Measurements from ENCODE around the gene SEMA4C. TPM values are rescaled to one million over a fixed set of nuclear protein-coding genes. Genes with fewer than 3 reads are reported as not detected.
A peak's percentile ranks its signal among the peaks of the same experiment; 100 is the strongest.

The SEMA4C gene
- total and polyA plus RNA-seq, 12 donors: 14.1 to 43.8 (median 24.1) TPM

GRCh38 chr2:96842600-96842999 lies 27.3 kb downstream of the SEMA4C start:
- WGBS, 2 donors: 43 to 66% methylated on average over 7 of the region's 7 CpGs
- H3K4me3 ChIP-seq: peak overlapping the region in 5 of 10 donors; percentile 9 to 25 (median 22)

GRCh38 chr2:96841701-96842495 lies 28.0 kb downstream of the SEMA4C start:
- no peak for TF ChIP-seq CTCF (IDR thresholded peaks at IDR 0.05)

More at GRCh38 chr2:96842600-96842999, 27.3 kb downstream of the SEMA4C start:
- H3K4me1 ChIP-seq: peaks cover 0 to 53% (median 14%) of the 10 kb centered on the region in 9 donors
- intact Hi-C loops (cut with DNase I): no loop called here
- peaks cover 0 to 51% (median 13%) of the 10 kb centered on the region in 9 donors for H3K36me3 ChIP-seq
- H3K27me3 ChIP-seq: no peaks in the 10 kb centered on the region
- H3K27ac ChIP-seq: peak overlapping the region in 7 of 10 donors; percentile 39 to 83 (median 71)
- peak; percentile 64 to 93 (median 82) for ATAC-seq
- H3K9me3 ChIP-seq: no peaks in the 10 kb centered on the region
- TF ChIP-seq CTCF (IDR thresholded peaks at IDR 0.05): no peak
- DNase-seq: peak; percentile 57 to 72

GRCh38 chr2:96839875-96840850 lies 29.7 kb downstream of the SEMA4C start:
- DNase-seq: no peak
- H3K36me3 ChIP-seq: peaks cover 0 to 58% (median 0%) of the 10 kb centered on the region in 9 donors
- intact Hi-C loops (cut with DNase I): no loop called here
- H3K27me3 ChIP-seq: no peaks in the 10 kb centered on the region
- H3K4me1 ChIP-seq: peaks cover 0 to 53% (median 14%) of the 10 kb centered on the region in 9 donors
- WGBS, 2 donors: 89% methylated on average over 37 of the region's 37 CpGs
- H3K4me3 ChIP-seq: peak overlapping the region in 1 of 10 donors; percentile 18
- no peak overlapping the region for H3K27ac ChIP-seq
- TF ChIP-seq CTCF (IDR thresholded peaks at IDR 0.05): no peak
- ATAC-seq: peak in 1 of 8 donors; percentile 7
- H3K9me3 ChIP-seq: no peaks in the 10 kb centered on the region

More at GRCh38 chr2:96841701-96842495, 28.0 kb downstream of the SEMA4C start:
- Histone ChIP-seq H3K27me3 (no peaks in the 10 kb centered on the region), H3K4me1 (peaks cover 0 to 53% (median 14%) of the 10 kb centered on the region in 9 donors), H3K36me3 (peaks cover 0 to 51% (median 11%) of the 10 kb centered on the region in 9 donors), H3K9me3 (no peaks in the 10 kb centered on the region), H3K27ac (peak overlapping the region in 7 of 10 donors; percentile 39 to 83 (median 71)), H3K4me3 (peak overlapping the region in 6 of 10 donors; percentile 9 to 25 (median 18))
- ATAC-seq: peak in 5 of 8 donors; percentile 7 to 51 (median 36)
- 77 to 82% methylated on average over 15 to 16 of the region's 16 CpGs for WGBS, 2 donors
- intact Hi-C loops (cut with DNase I): no loop called here
- DNase-seq: no peak
